AG09319 (cell line): ENCODE results near the gene RPTOR.

Source experiments
- DNase-seq: peaks from one replicate; pipeline ENCODE4 v3.0.0-alpha.2; 2010; ENCODE audit warnings: low read depth; ENCODE audit errors: extremely low read depth
- TF ChIP-seq, protein P1 (sequence below): IDR thresholded peaks from 2 replicates; pipeline ENCODE4 v1.5.1; 2011; ENCODE audit warnings: low read depth, mild to moderate bottlenecking, inconsistent platforms, low read length, moderate library complexity

Gene RPTOR

DNA sequence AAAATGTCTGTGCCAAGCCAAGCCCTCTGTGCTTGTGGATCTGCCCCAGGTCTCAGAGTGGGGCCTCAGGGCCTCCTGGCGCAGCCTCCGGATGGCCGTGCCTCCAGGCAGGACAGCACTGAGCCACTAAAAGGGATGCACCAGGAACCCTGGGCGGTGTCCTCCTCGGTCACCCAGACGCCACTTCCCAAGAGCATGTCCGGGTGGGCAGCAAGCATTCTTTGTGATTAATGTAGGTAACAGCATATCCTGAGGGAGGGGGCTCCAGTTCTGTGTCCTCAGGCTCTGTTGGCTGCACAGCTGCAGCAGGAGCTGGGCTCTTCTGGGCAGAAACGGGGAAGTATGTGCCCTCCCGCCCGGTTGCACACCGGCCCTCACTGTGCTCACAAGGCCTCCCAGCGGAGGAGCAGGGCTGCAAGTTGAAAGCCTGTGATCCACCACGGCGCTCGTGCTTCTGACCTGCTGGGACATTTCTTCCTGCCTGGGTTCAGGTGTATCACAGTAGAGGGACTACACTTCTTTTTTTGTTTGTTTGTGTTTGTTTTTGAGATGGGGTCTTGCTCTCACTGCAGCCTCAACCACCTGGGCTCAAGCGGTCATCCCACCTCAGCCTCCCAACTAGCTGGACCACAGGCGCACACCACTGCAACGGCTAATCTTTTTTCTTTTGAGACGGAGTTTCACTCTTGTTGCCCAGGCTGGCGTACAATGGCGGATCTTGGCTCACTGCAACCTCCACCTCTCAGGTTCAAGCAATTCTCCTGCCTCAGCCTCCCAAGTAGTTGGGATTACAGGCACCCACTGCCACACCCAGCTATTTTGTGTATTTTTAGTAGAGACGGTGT is 409.1 kb downstream of the RPTOR start:
- no peak for DNase-seq
- TF ChIP-seq, protein P1, sequence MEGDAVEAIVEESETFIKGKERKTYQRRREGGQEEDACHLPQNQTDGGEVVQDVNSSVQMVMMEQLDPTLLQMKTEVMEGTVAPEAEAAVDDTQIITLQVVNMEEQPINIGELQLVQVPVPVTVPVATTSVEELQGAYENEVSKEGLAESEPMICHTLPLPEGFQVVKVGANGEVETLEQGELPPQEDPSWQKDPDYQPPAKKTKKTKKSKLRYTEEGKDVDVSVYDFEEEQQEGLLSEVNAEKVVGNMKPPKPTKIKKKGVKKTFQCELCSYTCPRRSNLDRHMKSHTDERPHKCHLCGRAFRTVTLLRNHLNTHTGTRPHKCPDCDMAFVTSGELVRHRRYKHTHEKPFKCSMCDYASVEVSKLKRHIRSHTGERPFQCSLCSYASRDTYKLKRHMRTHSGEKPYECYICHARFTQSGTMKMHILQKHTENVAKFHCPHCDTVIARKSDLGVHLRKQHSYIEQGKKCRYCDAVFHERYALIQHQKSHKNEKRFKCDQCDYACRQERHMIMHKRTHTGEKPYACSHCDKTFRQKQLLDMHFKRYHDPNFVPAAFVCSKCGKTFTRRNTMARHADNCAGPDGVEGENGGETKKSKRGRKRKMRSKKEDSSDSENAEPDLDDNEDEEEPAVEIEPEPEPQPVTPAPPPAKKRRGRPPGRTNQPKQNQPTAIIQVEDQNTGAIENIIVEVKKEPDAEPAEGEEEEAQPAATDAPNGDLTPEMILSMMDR, result no peak

- no peak for DNase-seq
- TF ChIP-seq, protein P1, result no peak
Observed at GRCh38 chr17:80955078-80955477, 410.4 kb downstream of the RPTOR start.

DNA sequence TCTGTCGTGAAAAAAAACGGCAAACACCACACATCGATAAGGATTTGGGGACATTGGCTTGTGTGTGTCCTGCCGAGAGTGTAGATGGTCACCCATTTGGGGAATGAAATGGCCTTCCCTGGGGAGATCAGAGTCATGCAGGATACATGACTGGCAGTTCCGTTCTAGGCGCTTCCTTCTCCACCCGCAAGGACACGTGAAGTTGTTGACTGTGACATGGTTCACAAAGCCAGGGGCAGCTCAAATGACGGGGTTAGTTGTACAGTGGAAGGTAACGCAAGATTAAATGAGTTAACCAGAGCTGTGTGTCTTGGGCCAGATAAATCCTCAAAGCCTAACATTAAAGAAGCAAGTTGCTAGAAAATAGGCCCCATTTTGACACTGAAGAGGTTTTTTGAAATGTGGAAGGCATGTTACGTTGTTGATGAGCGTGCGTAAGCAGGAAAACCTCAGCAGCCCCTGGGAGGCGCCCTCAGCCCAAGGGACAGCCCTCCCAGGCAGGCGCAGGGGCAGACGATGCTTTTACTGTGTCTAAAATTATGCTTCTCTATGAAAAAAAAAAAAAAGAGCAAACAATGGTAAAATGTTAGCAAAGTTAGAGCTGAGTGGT is 411.1 kb downstream of the RPTOR start:
- TF ChIP-seq, protein P1, result no peak
- DNase-seq, result no peak

DNA sequence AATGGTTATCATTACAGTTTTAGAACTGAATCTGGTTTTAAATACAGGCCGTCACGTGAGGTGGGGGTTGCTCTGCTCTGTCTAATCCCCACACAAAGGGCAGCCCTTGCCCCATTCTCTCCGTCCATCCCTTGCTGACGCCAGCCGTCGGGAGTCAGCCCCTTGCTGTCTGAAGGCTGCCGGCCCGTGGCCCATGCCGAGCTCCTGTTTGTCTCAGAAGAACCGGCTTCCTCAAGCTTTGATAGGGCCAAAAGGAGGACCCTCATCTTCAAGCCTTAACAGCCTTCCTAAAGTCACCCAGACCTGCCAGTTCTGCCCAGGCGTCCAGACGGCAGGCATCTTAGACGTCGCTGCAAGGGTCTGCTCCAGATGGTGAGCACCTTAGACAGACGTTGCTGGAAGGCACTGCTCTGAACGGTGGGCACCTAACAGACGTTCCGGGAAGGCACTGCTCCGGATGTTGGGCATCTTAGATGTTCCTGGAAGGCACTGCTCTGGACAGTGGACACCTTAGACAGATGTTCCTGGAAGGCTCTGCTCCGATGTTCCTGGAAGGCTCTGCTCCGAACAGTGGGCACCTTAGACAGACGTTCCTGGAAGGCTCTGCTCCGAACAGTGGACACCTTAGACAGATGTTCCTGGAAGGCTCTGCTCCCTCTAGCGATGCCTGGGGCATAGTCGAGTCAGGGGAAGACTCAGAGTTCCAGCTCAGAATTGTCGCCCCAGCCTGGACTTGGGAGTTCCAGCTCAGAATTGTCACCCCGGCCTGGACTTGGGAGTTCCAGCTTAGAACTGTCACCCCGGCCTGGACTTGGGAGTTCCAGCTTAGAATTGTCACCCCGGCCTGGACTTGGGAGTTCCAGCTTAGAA is 411.9 kb downstream of the RPTOR start:
- no peak for DNase-seq
- TF ChIP-seq, protein P1, result no peak

DNA sequence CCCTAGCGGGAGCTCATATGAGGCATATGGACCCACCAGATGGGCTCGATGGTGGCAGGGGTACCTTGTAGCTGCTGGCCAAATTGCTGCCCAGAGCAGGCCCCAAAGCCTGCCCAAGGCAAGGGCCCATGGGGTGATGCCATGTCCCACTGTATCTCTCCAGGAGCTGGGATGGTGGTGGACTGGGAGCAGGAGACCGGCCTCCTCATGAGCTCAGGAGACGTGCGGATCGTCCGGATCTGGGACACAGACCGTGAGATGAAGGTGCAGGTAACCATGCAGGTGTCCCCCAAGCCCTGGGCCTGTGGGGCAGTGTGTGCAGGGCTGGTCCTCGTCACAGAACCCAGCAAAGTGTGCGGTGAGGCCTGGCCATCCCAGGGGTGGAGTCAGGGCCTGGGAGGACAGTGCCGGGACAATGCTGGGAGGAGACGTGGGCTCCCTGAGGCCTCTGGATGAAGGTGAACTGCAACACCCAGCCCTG is 412.9 kb downstream of the RPTOR start:
- DNase-seq, result no peak
- TF ChIP-seq, protein P1, result no peak

DNA sequence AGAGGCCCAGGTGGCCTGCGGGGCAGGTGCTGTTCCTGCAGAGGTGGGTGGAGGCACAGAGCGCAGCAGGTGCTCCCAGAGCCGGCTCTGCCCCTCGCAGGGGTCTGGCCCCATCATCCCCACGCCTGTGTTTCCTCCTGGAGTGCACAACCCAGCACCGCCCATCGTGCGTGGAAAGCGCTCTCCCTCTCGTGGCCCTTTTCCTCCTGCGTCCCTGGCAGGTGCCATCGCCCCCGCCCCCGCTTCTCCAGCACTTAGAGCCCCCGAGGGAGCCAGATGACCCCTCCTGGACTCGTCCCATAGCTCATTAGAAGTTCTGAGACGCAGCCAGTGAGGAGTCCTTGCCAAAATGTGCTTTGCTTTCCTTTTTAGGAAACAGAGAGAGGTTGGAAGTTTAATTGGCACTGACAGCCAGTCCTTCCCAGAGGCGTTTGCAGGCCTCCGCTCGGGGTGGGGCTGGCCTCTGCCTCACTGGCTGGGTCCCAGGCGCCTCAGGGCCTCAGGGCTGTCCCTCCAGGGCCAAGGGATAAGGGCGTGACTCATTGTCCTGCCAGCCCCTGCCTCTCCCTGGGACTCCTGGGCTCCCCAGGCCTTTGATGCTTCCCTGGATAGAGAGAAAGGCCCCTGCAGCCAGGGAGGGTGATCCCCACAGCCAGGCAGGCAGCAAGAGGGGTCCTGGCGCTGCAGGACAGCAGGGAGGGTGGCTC is 414.8 kb downstream of the RPTOR start:
- DNase-seq, result peak; percentile 83
- TF ChIP-seq, protein P1, result peak; percentile 12
